Measurements from ENCODE around the gene RXYLT1.

The RXYLT1 gene

DNA sequence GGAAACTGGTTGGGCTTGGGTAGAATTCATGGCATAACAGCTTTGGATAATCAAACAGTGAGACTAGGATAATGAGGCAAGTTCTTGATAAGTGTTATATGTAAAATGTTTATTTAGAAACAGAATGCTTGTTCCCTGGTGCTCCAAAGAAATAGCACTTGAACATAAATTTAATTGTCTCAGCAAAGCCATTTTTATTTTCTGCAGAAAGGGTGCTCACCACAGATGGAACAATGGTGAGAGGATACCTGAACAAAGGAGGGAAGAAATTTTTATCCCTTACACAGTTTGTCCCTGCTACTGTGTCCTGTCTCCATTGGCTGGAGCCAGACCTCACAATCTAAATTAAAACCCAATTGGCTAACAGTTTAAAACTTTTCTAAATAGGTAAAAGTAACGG, 9.3 kb upstream of the RXYLT1 start:
- DNase-seq (ENCODE audit: low read depth in 1 of 2, low spot score in 1 of 2) = no peak
- in situ Hi-C loops (cut with HindIII; ENCODE audit: low pct_unique_long_range_greater_than_20kb, low sequenced_read_pairs) = no loop called here
- TF ChIP-seq JUND (IDR thresholded peaks at IDR 0.05; ENCODE audit: low read depth) = no peak

- DNase-seq (ENCODE audit: low read depth in 1 of 2, low spot score in 1 of 2) = no peak
- TF ChIP-seq JUND (IDR thresholded peaks at IDR 0.05; ENCODE audit: low read depth) = no peak
- in situ Hi-C loops (cut with HindIII; ENCODE audit: low pct_unique_long_range_greater_than_20kb, low sequenced_read_pairs) = no loop called here
Observed at GRCh38 chr12:63777340-63777739, 2.4 kb upstream of the RXYLT1 start.

- TF ChIP-seq JUND (IDR thresholded peaks at IDR 0.05; ENCODE audit: low read depth) = no peak
- no peak for DNase-seq (ENCODE audit: low read depth in 1 of 2, low spot score in 1 of 2)
- in situ Hi-C loops (cut with HindIII; ENCODE audit: low pct_unique_long_range_greater_than_20kb, low sequenced_read_pairs) = no loop called here
Observed at GRCh38 chr12:63782466-63782865, 2.8 kb downstream of the RXYLT1 start.

GRCh38 chr12:63787306-63787705, 7.6 kb downstream of the RXYLT1 start:
- TF ChIP-seq JUND (IDR thresholded peaks at IDR 0.05; ENCODE audit: low read depth) = no peak
- in situ Hi-C loops (cut with HindIII; ENCODE audit: low pct_unique_long_range_greater_than_20kb, low sequenced_read_pairs) = no loop called here
- no peak for DNase-seq (ENCODE audit: low read depth in 1 of 2, low spot score in 1 of 2)

GRCh38 chr12:63790608-63790945, 10.9 kb downstream of the RXYLT1 start:
- no peak for TF ChIP-seq JUND (IDR thresholded peaks at IDR 0.05; ENCODE audit: low read depth)
- in situ Hi-C loops (cut with HindIII; ENCODE audit: low pct_unique_long_range_greater_than_20kb, low sequenced_read_pairs) = no loop called here
- no peak for DNase-seq (ENCODE audit: low read depth in 1 of 2, low spot score in 1 of 2)

DNA sequence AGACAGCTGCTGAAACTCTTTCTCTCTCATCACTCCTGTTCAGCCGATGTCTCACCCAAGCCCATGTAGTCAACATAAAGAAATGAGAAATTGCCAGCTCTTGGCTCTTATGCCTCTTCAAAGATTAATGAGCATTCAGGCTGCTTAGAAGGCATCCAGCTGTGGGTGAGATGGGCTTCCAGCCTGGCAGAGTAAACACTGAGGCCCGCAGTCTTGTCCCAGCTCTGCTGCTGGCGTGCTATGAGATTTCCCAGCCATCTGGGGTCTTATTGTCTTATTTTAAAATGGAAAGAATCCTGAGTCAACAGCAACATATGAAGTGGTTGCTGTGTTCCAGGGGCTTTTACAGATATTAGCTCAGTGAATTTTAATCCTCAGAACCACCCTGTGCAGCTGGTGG, 12.6 kb downstream of the RXYLT1 start:
- in situ Hi-C loops (cut with HindIII; ENCODE audit: low pct_unique_long_range_greater_than_20kb, low sequenced_read_pairs) = no loop called here
- no peak for DNase-seq (ENCODE audit: low read depth in 1 of 2, low spot score in 1 of 2)

DNA sequence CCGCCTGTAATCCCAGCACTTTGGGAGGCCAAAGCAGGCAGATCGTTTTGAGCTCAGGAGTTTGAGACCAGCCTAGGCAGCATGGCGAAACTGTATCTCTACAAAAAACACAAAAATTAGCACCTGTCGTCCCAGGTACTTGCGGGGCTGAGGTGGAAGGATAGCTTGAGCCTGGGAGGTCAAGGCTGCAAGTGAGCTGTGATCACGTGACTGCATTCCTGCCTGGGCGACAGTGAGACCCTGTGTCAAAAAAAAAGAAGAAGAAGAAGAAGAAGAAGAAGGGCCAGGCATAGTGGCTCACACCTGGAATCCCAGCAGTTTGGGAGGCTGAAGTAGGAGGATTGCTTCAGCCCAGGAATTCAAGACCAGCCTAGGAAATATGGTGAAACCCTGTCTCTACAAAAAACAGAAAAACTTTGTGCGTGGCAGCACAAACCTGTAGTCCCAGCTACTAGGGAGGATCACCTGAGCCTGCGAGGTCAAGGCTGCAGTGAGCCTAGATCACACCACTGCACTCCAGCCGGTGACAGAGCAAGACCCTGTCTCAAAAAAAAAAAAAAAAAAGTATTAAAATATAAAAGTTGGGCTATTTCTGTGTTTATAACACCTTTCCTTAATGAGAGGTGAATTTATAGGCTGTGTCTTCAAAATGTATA, 15.5 kb downstream of the RXYLT1 start:
- in situ Hi-C loops (cut with HindIII; ENCODE audit: low pct_unique_long_range_greater_than_20kb, low sequenced_read_pairs) = no loop called here
- no peak for DNase-seq (ENCODE audit: low read depth in 1 of 2, low spot score in 1 of 2)
- TF ChIP-seq JUND (IDR thresholded peaks at IDR 0.05; ENCODE audit: low read depth) = no peak

More for the DNA sequence above, 12.6 kb downstream of the RXYLT1 start:
- TF ChIP-seq JUND (IDR thresholded peaks at IDR 0.05; ENCODE audit: low read depth) = no peak

GRCh38 chr12:63795944-63796343, 16.2 kb downstream of the RXYLT1 start:
- in situ Hi-C loops (cut with HindIII; ENCODE audit: low pct_unique_long_range_greater_than_20kb, low sequenced_read_pairs) = no loop called here
- DNase-seq (ENCODE audit: low read depth in 1 of 2, low spot score in 1 of 2) = no peak
- TF ChIP-seq JUND (IDR thresholded peaks at IDR 0.05; ENCODE audit: low read depth) = no peak

DNA sequence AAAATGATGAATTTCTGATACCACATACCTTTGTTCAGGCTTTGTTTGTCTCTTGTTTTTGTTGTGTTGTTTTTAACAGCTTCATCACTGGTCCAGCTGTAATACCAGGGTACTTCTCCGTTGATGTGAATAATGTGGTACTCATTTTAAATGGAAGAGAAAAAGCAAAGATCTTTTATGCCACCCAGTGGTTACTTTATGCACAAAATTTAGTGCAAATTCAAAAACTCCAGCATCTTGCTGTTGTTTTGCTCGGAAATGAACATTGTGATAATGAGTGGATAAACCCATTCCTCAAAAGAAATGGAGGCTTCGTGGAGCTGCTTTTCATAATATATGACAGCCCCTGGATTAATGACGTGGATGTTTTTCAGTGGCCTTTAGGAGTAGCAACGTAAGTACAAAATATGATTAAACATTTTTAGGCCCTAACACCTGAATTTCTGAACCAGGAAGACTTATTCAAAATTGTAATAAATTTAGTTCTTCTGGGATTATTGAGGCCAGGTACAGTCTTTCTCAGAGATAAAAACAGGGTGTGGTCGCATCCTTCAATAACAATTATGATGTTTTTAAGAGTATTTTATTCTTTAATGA, 22.4 kb downstream of the RXYLT1 start:
- in situ Hi-C loops (cut with HindIII; ENCODE audit: low pct_unique_long_range_greater_than_20kb, low sequenced_read_pairs) = no loop called here
- peak; percentile 26 to 61 for DNase-seq (ENCODE audit: low read depth in 1 of 2, low spot score in 1 of 2)

GRCh38 chr12:63804746-63805145, 25.0 kb downstream of the RXYLT1 start:
- no peak for TF ChIP-seq JUND (IDR thresholded peaks at IDR 0.05; ENCODE audit: low read depth)
- in situ Hi-C loops (cut with HindIII; ENCODE audit: low pct_unique_long_range_greater_than_20kb, low sequenced_read_pairs) = no loop called here
- DNase-seq (ENCODE audit: low read depth in 1 of 2, low spot score in 1 of 2) = no peak

More for the DNA sequence above, 22.4 kb downstream of the RXYLT1 start:
- no peak for TF ChIP-seq JUND (IDR thresholded peaks at IDR 0.05; ENCODE audit: low read depth)

DNA sequence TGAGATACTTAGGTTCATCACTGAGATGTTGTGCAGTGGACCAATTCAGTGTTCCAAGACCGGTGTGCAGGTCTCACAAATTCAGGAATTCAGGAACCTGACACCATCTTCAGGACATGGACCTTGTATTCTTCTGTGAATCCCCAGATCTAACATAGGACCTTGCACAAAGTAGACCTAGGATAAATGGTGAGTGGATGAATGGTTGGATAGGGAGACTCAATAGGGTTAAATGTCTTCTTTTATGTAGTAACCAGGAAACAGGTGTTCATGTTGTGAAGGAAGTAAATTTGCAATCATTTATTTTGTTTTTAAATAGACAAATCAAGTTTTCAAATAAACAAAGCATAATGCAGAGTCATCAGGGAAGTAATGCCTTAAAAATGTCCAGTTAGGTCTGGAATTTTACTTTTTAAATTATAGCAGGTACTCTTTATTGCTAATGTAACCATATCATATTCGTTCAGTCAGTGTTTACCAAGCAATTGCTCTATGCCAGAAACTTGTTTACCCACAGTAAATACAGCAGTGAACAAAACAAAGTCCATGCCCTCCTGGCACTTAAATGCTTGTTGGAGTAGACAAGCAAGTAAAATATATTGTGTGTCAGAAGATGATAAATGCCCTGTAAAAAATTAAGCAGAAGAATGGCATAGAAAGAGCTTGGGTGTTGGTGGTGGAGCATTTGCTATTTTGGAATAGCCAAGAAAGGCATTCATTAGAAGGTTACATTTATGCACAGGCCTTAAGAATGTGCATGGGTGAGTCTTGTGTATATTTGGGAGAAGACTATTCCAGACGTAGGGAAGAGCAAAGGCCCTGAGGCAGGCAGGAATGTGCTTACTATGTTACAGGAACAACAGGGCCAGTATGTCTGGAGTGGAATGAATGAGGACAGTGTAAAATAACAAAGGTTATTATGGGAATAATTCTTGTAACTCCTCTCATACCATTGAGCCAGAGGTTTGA, 26.3 kb downstream of the RXYLT1 start:
- TF ChIP-seq JUND (IDR thresholded peaks at IDR 0.05; ENCODE audit: low read depth) = peak; percentile 54; the same call in 1 of the 2 replicates
- DNase-seq (ENCODE audit: low read depth in 1 of 2, low spot score in 1 of 2) = peak; percentile 50 to 88
- in situ Hi-C loops (cut with HindIII; ENCODE audit: low pct_unique_long_range_greater_than_20kb, low sequenced_read_pairs) = no loop called here

- TF ChIP-seq JUND (IDR thresholded peaks at IDR 0.05; ENCODE audit: low read depth) = no peak
- in situ Hi-C loops (cut with HindIII; ENCODE audit: low pct_unique_long_range_greater_than_20kb, low sequenced_read_pairs) = no loop called here
- no peak for DNase-seq (ENCODE audit: low read depth in 1 of 2, low spot score in 1 of 2)
Observed at GRCh38 chr12:63808631-63809030, 28.9 kb downstream of the RXYLT1 start.

GRCh38 chr12:63809566-63809965, 29.9 kb downstream of the RXYLT1 start:
- no peak for DNase-seq (ENCODE audit: low read depth in 1 of 2, low spot score in 1 of 2)
- in situ Hi-C loops (cut with HindIII; ENCODE audit: low pct_unique_long_range_greater_than_20kb, low sequenced_read_pairs) = no loop called here
- no peak for TF ChIP-seq JUND (IDR thresholded peaks at IDR 0.05; ENCODE audit: low read depth)

Data from T47D (cell line).